D721Med (cell line): ENCODE results near the gene TOP2A.

ENCODE experiments used
- DNase-seq: peaks from one replicate; pipeline ENCODE4 v3.0.0; 2011; ENCODE audit warnings: low spot score; ENCODE audit not compliant: insufficient read length
- FAIRE-seq: peaks from 2 replicates; lab custom pipeline; 2011; peaks lifted over from hg19 to GRCh38; lab: Jason Lieb, UNC
- CTCF ChIP-seq: IDR thresholded peaks from 2 replicates; pipeline ENCODE4 v1.5.1; 2012; ENCODE audit warnings: mild to moderate bottlenecking, control low read depth; ENCODE audit not compliant: insufficient read depth; ENCODE audit errors: missing control alignments

TOP2A gene

GRCh38 chr17:40417609-40418427, at the start of gene TOP2A:
TSS of gene TOP2A (minus strand) at chr17:40417896. CDS start at chr17:40417791, 105 bp downstream.
- peak; percentile 21 for FAIRE-seq
- peak; percentile 98 for DNase-seq
- no peak for TF ChIP-seq CTCF

- no peak for DNase-seq
- FAIRE-seq, result no peak
- TF ChIP-seq CTCF, result no peak
Measured at GRCh38 chr17:40467281-40467867, 49.7 kb upstream of the TOP2A start.

GRCh38 chr17:40466298-40466971, 48.7 kb upstream of the TOP2A start:
- no peak for TF ChIP-seq CTCF
- FAIRE-seq, result no peak
- no peak for DNase-seq

- DNase-seq (no peak), FAIRE-seq (no peak)
- no peak for TF ChIP-seq CTCF
Measured at GRCh38 chr17:40464392-40464855, 46.7 kb upstream of the TOP2A start.

- no peak for TF ChIP-seq CTCF
- no peak for DNase-seq
- FAIRE-seq, result no peak
Measured at GRCh38 chr17:40463122-40463550, 45.4 kb upstream of the TOP2A start.

GRCh38 chr17:40462343-40463121, 44.8 kb upstream of the TOP2A start:
- DNase-seq (no peak), FAIRE-seq (no peak)
- TF ChIP-seq CTCF, result no peak
